PC-9 (cell line): ENCODE data around the gene FLT3. TPM values are rescaled to one million over a fixed set of nuclear protein-coding genes. Genes with fewer than 3 reads are reported as not detected.

Experiments used
- BruUV-seq: library from RNA; stranded (reverse); fragments of 400-500 nt; replicated peaks from 2 replicates; lab custom pipeline; 2021; lab: Mats Ljungman, UMichigan
- CTCF ChIA-PET: fragments of 300-600 bp; sonication (Branson Sonifier 250); formaldehyde crosslinking; loops from one replicate; lab custom pipeline; 2022; ENCODE audit warnings: antibody characterized with exemption; lab: Charles Lee
- POLR2A ChIA-PET: fragments of 300-600 bp; sonication (Branson Sonifier 250); formaldehyde crosslinking; loops from one replicate; lab custom pipeline; 2022; ENCODE audit warnings: antibody characterized with exemption; ENCODE audit not compliant: unreplicated experiment; lab: Charles Lee
- DNase-seq, 2 experiments: peaks; one replicate each; pipeline versions ENCODE4 v3.0.0 to v3.0.0-alpha.2; 2015 to 2022; ENCODE audit warnings: mixed read lengths in 1 of 2
- H2AFZ ChIP-seq: fragments of 200-600 bp; sonication (generic); 2 replicates; pipeline ENCODE4 v1.8.1; 2017; ENCODE audit warnings: antibody characterized with exemption
- H3F3A ChIP-seq: fragments of 200-600 bp; sonication (generic); 2 replicates; pipeline ENCODE4 v1.8.1; 2017; ENCODE audit warnings: antibody characterized with exemption, mild to moderate bottlenecking, low read depth; ENCODE audit not compliant: insufficient read depth
- H3K27ac ChIP-seq: fragments of 200-600 bp; sonication (generic); 2 replicates; pipeline ENCODE4 v1.6.1; 2016; ENCODE audit warnings: mixed run types
- H3K27me3 ChIP-seq: fragments of 200-600 bp; sonication (generic); 2 replicates; pipeline ENCODE4 v1.6.1; 2016; ENCODE audit warnings: low read depth, mixed run types; ENCODE audit not compliant: insufficient read depth
- H3K36me3 ChIP-seq: fragments of 200-600 bp; sonication (generic); 2 replicates; pipeline ENCODE4 v1.6.1; 2016; ENCODE audit warnings: low read depth, mixed run types
- H3K4me1 ChIP-seq: fragments of 200-600 bp; sonication (generic); replicated peaks from 2 replicates; pipeline ENCODE4 v1.6.1; 2016; ENCODE audit warnings: mixed run types; ENCODE audit not compliant: insufficient read depth
- H3K4me2 ChIP-seq: fragments of 200-600 bp; sonication (generic); 2 replicates; pipeline ENCODE4 v1.6.1; 2017; ENCODE audit warnings: mixed run types
- H3K4me3 ChIP-seq: fragments of 200-600 bp; sonication (generic); 2 replicates; pipeline ENCODE4 v1.6.1; 2016; ENCODE audit warnings: mixed run types
- H3K79me2 ChIP-seq: fragments of 200-600 bp; sonication (generic); 2 replicates; pipeline ENCODE4 v1.6.1; 2017; ENCODE audit warnings: low read depth, mixed run types
- H3K9me2 ChIP-seq: fragments of 200-600 bp; sonication (generic); 2 replicates; pipeline ENCODE4 v1.8.1; 2017; ENCODE audit warnings: mild to moderate bottlenecking; ENCODE audit not compliant: insufficient read depth
- H3K9me3 ChIP-seq: fragments of 200-600 bp; sonication (generic); 2 replicates; pipeline ENCODE4 v1.8.1; 2016; ENCODE audit warnings: low read depth; ENCODE audit not compliant: insufficient read depth
- H4K20me1 ChIP-seq: fragments of 200-600 bp; sonication (generic); 2 replicates; pipeline ENCODE4 v1.8.1; 2017; ENCODE audit not compliant: insufficient read depth
- EZH2 ChIP-seq: fragments of 200-600 bp; sonication (generic); IDR thresholded peaks from 2 replicates; pipeline ENCODE4 v1.8.0; 2017; ENCODE audit warnings: antibody characterized with exemption, low read depth
- intact Hi-C: fragments of 100-400 bp; cut with micrococcal nuclease; formaldehyde crosslinking; loops from one replicate; pipeline ENCODE4 v1.10.0; 2022; ENCODE audit not compliant: unreplicated experiment
- total RNA-seq: library from RNA; stranded (reverse); gene quantifications from 2 replicates; pipeline ENCODE4 v1.2.3, GENCODE V29; 2021
- TF ChIP-seq, protein P1 (sequence below): fragments of 200-600 bp; sonication (generic); conservative IDR thresholded peaks from 2 replicates; pipeline ENCODE4 v1.6.1; 2017; ENCODE audit warnings: mixed run types, antibody characterized with exemption, mild to moderate bottlenecking, moderate library complexity

Gene FLT3
- total RNA-seq, 1 experiment from 2014 or later, result not detected

- Histone ChIP-seq H2AFZ (no peak overlapping the region), H3K9me3 (no peaks in the 10 kb centered on the region), H3K4me2 (no peak overlapping the region), H3K4me3 (no peak overlapping the region), H3K9me2 (no peaks in the 10 kb centered on the region), H3K36me3 (no peaks in the 10 kb centered on the region), H3F3A (no peaks in the 10 kb centered on the region), H4K20me1 (no peaks in the 10 kb centered on the region), H3K79me2 (no peaks in the 10 kb centered on the region), H3K27me3 (peaks cover 45% of the 10 kb centered on the region), H3K4me1 (no peaks in the 10 kb centered on the region), H3K27ac (no peak overlapping the region)
- no peak for TF ChIP-seq EZH2
- TF ChIP-seq, protein P1, sequence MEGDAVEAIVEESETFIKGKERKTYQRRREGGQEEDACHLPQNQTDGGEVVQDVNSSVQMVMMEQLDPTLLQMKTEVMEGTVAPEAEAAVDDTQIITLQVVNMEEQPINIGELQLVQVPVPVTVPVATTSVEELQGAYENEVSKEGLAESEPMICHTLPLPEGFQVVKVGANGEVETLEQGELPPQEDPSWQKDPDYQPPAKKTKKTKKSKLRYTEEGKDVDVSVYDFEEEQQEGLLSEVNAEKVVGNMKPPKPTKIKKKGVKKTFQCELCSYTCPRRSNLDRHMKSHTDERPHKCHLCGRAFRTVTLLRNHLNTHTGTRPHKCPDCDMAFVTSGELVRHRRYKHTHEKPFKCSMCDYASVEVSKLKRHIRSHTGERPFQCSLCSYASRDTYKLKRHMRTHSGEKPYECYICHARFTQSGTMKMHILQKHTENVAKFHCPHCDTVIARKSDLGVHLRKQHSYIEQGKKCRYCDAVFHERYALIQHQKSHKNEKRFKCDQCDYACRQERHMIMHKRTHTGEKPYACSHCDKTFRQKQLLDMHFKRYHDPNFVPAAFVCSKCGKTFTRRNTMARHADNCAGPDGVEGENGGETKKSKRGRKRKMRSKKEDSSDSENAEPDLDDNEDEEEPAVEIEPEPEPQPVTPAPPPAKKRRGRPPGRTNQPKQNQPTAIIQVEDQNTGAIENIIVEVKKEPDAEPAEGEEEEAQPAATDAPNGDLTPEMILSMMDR, result peak; percentile 66
- ChIA-PET POLR2A (no interaction called here), CTCF (interaction anchor here (0.6 kb wide), 1 partner anchor 244 kb away, joined by 4 read pairs; no protein-coding TSS in a partner anchor)
- intact Hi-C loops, result no loop called here
- BruUV-seq, result no TSS peak
- peak in 1 of 2 experiments; percentile 12 for DNase-seq
Observed at GRCh38 chr13:28058866-28059613, 41.3 kb downstream of the FLT3 start.

DNA sequence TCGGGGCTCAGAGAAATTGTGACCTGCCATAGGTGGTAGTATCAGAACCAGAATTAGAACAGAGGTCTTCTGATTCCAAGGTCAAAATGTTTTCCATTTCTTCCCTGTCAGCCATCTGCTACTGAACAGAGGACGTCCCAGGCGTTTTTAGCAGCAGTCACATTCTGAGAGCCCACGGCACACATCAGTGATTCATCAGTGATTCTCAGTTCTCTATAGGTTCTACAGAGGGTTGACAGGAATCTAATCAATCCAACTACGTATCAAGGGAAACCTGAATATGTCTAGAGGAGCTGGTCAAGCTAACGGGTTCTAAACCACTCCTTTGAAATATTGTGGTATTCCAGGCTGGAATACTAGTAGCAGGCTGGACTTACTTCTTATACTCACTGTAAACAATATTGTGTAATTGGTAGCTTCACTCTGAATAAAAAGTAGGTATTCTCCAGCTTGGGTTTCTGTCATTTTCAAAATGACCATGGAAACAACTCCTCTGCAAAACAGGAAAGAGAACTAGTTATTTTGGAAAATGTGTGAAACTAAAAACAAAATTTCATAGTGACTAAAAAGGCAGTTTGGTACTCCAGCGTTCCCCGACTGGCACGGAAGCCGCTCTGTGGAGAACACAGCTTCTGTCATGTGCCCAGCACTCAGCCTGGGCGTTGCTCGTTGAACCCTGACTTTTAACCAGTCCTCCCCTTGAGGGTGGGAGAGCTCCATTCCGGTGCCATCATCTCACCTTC lies 43.2 kb downstream of the FLT3 start:
- BruUV-seq, result no TSS peak
- intact Hi-C loops, result no loop called here
- CTCF ChIA-PET, result no interaction called here

GRCh38 chr13:28056426-28056825 lies 44.0 kb downstream of the FLT3 start:
- Histone ChIP-seq H3F3A (no peaks in the 10 kb centered on the region), H3K9me3 (no peaks in the 10 kb centered on the region), H3K27ac (no peak overlapping the region), H3K4me1 (no peaks in the 10 kb centered on the region), H3K9me2 (no peaks in the 10 kb centered on the region), H3K79me2 (no peaks in the 10 kb centered on the region), H4K20me1 (no peaks in the 10 kb centered on the region), H3K27me3 (peaks cover 50% of the 10 kb centered on the region), H3K4me3 (no peak overlapping the region), H3K36me3 (no peaks in the 10 kb centered on the region), H2AFZ (no peak overlapping the region), H3K4me2 (no peak overlapping the region)
- intact Hi-C loops, result no loop called here
- DNase-seq, result no peak
- BruUV-seq, result no TSS peak
- CTCF ChIA-PET, result no interaction called here
- TF ChIP-seq, protein P1, result no peak
- TF ChIP-seq EZH2, result no peak
- POLR2A ChIA-PET, result no interaction called here

More for the DNA sequence above, 43.2 kb downstream of the FLT3 start:
- Histone ChIP-seq H3K9me2 (no peaks in the 10 kb centered on the region), H3K9me3 (no peaks in the 10 kb centered on the region), H3K79me2 (no peaks in the 10 kb centered on the region), H3K4me2 (no peak overlapping the region), H3F3A (no peaks in the 10 kb centered on the region), H4K20me1 (no peaks in the 10 kb centered on the region), H3K27me3 (peaks cover 50% of the 10 kb centered on the region), H3K27ac (no peak overlapping the region), H3K4me1 (no peaks in the 10 kb centered on the region), H3K36me3 (no peaks in the 10 kb centered on the region), H2AFZ (no peak overlapping the region), H3K4me3 (no peak overlapping the region)
- TF ChIP-seq, protein P1, result no peak
- TF ChIP-seq EZH2, result no peak
- POLR2A ChIA-PET, result no interaction called here
- no peak for DNase-seq
